Measurements from ENCODE around the gene MPLKIP. TPM values are rescaled to one million over a fixed set of nuclear protein-coding genes. Genes with fewer than 3 reads are reported as not detected.

The MPLKIP gene
- polyA plus RNA-seq, 3 donors: 21.6 to 37.8 (median 34.7) TPM

DNA sequence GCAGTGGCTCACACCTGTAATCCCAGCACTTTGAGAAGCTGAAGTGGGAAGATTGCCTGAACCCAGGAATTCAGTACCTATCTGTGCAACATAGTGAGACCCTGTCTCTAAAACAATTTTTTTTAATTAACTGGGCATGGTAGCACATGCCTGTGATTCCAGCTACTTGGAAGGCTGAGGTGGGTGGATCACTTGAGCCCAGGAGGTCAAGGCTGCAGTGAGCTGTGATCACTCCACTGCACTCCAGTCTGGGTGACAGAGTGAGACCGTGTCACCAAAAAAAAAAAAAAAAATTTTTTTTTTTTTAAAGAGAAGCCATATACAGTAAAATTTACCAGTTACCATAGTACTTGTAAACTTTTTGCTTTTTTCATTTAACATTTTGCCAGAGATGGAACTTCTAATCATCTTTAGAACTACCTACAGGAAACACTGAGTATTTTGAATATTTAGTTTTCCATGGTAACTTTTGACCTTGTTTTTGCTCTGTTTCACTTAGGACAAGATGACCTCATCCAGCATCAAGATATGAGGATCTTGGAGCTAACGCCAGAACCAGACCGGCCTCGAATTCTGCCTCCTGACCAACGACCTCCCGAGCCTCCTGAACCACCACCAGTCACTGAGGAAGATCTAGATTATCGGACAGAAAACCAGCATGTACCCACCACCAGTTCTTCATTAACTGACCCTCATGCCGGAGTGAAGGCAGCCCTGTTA is 40.6 kb downstream of the MPLKIP start:
- no peak overlapping the region for H3K27ac ChIP-seq (ENCODE audit: low read depth, low read length)
- 77 to 88% (median 77%) methylated on average over 8 of the region's 8 CpGs for WGBS, 3 donors

DNA sequence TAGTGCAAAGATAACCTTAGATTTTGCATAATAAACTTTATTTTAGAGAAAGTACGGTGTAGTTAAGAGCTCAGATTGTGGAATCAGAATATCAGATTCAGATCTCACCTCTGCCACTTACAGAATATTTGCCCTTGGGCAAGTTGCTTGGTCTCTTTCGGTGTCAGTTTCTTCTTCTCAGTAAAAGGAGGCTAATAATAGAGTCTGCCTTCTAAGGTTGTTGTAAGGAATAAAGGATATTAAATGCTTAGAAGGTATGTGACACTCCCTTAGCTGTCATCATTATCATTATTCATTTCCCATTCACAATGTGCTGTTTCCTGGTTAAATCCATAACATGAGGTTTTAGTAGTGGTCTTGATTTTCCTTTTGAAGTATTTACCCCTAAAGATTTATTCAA is 42.2 kb downstream of the MPLKIP start:
- H3K27ac ChIP-seq (ENCODE audit: low read depth, low read length): no peak overlapping the region
- WGBS, 3 donors: 87 to 98% (median 98%) methylated on average over 2 of the region's 2 CpGs

DNA sequence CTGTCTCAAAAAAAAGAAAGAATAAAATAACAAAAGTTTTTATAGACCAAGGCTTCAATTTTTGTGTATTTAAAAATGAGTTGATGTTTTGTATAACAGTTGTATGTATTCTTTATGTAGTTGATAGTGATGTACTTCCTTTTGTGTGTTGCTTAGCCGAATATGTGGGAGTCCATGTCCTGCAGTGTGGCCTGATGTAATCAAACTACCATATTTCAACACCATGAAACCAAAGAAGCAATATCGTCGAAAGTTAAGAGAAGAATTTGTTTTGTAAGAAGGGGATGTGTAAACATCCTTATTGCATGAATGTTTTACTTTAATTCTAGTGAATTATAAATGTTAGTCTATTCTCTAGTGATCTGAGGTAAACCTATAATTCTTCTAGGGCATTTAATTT is 56.6 kb downstream of the MPLKIP start:
- no peak overlapping the region for H3K27ac ChIP-seq (ENCODE audit: low read depth, low read length)
- WGBS, 3 donors: 49 to 83% (median 55%) methylated on average over 3 of the region's 3 CpGs

Other genes with a start within 250 kb of the MPLKIP start
- gene CDK13, start 184.4 kb downstream of the MPLKIP start, polyA plus RNA-seq: 10 to 100 TPM in 2 of 3 donors, 1 to 10 TPM in 1; 8.2 to 14.7 (median 10.6) TPM
- gene SUGCT, start 383 bp upstream of the MPLKIP start, polyA plus RNA-seq: 1 to 10 TPM in 2 of 3 donors, under 1 TPM in 1; 0.75 to 4.2 (median 1.9) TPM